ENCODE results near the gene NR5A2.

The NR5A2 gene

GRCh38 chr1:200128944-200129879 lies 101.7 kb downstream of the NR5A2 start:
- DNase-seq, result no peak

GRCh38 chr1:200130552-200130951 lies 103.0 kb downstream of the NR5A2 start:
- no peak for DNase-seq

DNA sequence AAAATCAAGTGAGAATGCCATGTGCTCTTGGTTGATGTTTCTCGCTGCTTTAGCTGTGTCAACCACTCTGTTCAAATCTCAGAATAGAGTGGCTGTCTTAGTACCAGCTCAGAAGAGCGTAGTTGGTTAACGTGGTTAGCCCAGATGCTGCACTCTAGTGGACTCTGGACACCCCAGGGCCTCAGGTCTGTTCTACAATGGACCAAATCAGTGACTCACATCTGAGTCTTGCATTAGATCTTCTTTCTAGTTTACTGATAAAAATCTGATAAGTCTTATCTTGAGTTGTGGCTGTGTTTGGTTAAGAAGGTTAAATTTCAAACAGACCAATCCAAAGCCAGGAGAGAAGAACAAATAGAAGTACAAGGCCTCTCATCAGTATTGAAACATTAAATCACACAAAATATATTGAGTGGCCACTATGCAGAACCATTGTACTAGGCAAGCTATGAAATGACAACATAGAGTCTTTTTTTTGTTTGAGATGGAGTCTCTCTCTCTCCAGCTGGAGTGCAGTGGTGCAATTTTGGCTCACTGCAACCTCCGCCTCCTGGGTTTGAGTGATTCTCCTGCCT lies 104.1 kb downstream of the NR5A2 start:
- no peak for DNase-seq

DNA sequence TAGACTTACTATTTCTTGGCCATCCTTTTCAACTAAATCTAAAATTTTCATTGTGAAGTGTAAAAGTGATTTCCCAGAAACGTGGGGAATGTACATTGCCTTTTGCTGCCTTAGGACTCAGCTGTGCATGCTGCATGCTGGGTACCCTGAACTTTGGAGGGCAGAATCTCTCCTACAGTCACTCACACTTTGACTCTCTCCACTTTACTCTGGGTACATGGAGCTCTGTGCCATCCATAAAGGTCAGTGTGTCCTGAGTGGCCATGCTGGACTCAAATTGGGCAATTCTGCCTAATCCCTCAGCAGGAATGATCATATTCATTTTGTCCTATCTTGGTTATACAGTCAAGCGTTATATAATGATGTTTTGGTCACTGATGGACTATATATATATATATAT lies 105.6 kb downstream of the NR5A2 start:
- DNase-seq, result no peak

- no peak for DNase-seq
These were observed 106.6 kb downstream of the NR5A2 start for GRCh38 chr1:200134116-200134515.

- no peak for DNase-seq
These were observed 108.9 kb downstream of the NR5A2 start for GRCh38 chr1:200136384-200136783.

- peak; percentile 46 for DNase-seq
These were observed 112.2 kb downstream of the NR5A2 start for GRCh38 chr1:200139661-200140250.

- no peak for DNase-seq
These were observed 115.8 kb downstream of the NR5A2 start for GRCh38 chr1:200143347-200143746.

- DNase-seq, result no peak
These were observed 118.6 kb downstream of the NR5A2 start for GRCh38 chr1:200146100-200146499.

DNA sequence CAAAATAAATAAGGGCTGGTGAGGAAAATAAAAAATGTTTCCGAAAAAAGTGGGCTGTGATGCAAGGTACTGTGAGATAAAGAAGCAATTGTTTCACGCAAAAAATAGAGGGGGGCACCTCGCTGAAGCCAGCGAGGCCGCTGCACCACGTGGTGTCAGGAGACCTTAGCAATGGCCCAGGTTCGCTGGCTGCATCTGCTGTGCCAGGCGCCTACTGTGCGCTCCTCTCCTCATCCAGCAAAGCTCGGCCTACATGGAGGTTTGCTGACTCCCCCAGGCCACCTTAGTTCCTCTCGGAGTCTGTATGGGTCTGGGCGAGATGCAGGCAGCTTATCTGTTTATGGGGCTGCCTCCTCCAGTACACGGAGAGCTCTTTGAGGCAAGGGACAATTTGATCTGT lies 119.6 kb downstream of the NR5A2 start:
- DNase-seq, result no peak

GRCh38 chr1:200147742-200148141 lies 120.2 kb downstream of the NR5A2 start:
- DNase-seq, result no peak

DNA sequence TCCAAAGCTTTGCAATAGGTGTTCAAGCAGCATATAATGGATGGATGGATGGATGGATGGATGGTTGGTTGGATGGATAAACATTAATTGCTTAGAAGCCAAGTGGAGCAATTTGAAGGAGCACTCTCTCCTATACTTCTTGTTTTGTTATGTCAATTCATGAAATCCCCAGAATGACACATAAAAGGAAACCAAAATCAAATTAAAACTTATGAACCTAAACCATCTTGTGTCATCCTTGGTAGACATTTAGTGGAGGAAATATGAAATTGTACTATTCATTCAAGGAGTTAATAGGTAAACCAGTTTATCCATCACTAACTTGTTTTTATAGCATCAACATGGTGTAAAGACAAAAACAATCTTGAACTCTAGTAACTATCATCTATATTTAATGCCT lies 122.5 kb downstream of the NR5A2 start:
- no peak for DNase-seq

GRCh38 chr1:200150721-200151120 lies 123.2 kb downstream of the NR5A2 start:
- no peak for DNase-seq

GRCh38 chr1:200152336-200152735 lies 124.8 kb downstream of the NR5A2 start:
- DNase-seq, result no peak

DNA sequence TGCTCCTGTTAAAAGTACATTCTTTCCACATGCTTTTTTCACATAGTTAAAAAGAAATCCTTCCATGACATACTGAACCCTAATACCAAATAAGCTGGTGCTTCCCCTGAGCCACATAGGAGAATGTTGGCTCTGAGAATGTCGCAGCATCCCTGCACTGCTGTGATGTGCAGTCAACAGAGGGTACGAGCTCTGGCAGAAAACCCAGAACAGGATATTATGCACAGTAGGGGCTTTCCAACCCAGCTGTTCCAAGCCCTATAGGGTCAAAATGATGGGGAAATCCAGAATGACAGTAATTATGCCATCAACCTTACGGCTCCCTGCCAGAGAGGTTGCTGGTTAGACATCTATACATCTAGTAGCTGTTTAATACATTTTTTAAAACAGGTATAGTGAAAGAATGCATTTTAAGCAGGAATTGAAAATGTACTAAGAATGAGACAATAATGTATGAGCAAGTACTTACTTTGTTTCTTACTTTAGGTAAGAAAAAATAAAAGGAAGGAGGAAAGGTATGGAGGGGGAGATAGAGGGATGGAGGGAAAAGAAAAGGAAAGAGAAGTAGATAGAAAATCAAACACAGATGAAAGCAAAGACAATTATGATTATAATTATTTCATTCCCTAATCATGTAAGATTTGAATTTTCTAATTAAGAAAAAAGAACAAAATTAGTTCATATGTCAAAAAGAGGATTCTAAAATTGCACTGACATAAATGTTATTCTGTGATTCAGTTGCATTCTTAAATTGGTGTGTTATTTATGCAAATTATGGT lies 126.0 kb downstream of the NR5A2 start:
- no peak for DNase-seq

DNA sequence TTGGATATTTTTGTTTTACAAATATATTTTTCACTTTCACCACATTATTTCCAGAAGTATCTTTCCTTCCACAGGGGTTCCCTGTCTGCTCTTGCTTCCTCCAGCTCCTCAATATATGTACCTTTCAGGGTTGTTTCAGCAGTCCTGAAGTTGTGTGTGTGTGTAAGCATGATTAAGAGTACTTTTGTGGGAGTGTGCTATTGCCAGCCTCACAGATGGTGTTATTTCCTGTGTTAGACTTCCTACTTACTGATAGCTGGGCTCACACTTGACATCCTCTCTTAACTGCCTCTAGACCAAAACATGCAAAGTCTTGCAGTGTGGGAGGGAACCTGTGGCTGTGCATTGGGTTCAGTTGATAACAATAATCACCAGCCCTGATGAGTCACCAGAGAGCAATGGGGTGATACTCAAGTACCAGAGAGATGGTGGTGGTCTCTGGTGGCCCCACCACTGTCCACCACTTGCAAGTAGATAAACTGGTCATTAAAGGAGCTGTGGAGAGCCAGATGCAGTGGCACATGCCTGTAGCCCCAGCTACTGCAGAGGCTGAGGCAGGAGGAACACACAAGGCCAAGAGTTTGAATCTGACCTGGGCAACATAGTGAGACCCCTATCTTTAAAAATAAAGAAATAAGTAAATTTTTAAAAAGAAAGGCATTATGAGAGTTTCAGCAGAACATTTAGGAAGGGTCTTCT lies 126.7 kb downstream of the NR5A2 start:
- DNase-seq, result no peak

- no peak for DNase-seq
These were observed 130.2 kb downstream of the NR5A2 start for GRCh38 chr1:200157715-200158114.

DNA sequence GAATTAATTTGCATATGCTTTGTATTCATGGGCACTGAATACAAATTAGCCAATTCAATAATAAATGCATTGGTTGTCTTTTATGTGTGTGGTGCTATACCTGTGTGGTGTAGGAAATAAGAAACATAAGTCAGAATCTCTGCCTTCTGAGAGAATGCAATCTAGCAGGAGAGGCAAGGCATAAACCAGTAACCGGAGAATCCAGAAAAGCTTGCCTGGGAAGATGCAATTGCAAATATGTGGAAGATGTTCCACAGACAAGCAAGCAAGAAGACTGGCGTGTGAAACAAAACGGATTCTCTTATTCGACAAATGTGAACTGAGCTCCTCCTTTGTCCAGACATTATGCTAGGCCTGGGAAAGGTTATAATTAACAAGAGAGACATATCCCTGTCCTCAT lies 134.3 kb downstream of the NR5A2 start:
- DNase-seq, result no peak

- DNase-seq, result no peak
These were observed 134.7 kb downstream of the NR5A2 start for GRCh38 chr1:200162258-200162657.

GRCh38 chr1:200162877-200163276 lies 135.4 kb downstream of the NR5A2 start:
- DNase-seq, result no peak

DNA sequence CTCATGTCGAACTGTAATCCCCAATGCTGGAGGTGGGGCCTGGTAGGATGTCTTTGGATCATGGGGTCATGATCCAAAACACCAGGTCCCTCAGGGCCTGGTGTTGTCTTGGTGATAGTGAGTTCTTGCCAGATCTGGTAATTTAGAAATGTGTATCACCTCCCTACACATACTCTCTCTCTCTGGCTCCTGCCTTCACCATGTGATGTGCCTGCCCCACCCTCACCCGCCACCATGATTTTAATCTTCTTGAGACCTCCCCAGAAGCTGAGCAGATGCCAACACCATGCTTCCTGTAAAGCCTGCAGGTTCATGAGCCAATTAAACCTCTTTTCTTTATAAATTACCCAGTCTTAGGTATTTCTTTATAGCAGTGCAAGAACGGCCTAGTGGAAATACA lies 136.4 kb downstream of the NR5A2 start:
- no peak for DNase-seq

DNA sequence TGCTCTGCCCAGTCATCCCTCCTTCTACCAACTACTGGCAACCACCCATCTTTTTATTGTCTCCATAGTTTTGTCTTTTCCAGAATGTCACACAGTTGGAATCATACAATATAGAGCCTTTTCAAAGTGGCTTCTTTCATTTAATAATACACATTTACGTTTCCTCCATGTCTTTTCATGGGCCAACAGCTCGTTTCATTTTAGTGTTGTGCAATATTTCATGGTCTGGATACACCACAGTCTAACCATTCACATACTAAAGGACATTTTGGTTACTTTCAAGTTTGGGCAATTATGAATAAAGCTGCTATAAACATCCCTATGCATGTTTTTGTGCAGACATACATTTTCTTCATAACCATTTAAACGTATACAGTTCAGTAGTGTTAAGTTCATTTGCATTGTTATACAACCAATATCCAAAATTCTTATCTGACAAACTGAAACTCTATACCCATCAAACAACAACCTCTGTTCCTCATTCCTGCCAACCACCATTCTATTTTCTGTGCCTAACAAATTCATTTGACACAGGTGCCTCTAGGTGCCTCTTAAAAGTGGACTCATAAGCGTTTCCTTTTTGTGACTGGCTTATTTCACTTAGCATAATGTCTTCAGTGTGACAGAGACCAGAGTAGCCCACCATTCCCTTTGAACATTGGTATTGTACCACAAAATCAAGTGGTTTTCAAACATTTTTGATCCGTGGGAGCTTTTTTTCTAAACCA lies 138.1 kb downstream of the NR5A2 start:
- DNase-seq, result no peak
